NB4 (cell line): ENCODE measurements around the gene NFIA.

Experiments used
- DNase-seq: peaks from one replicate; pipeline ENCODE4 v3.0.0; 2010; ENCODE audit warnings: low read depth
- H3K4me3 ChIP-seq: one replicate; pipeline ENCODE4 v1.5.1; 2011; ENCODE audit warnings: mild to moderate bottlenecking, low read depth, low read length, moderate library complexity
- CTCF ChIP-seq: IDR thresholded peaks from one replicate; pipeline ENCODE4 v1.5.1; 2012; ENCODE audit warnings: low read depth, low read length
- MAX ChIP-seq: IDR thresholded peaks from 2 replicates; pipeline ENCODE4 v1.6.1; 2011; ENCODE audit warnings: low read depth, low read length
- MYC ChIP-seq: IDR thresholded peaks from 2 replicates; pipeline ENCODE4 v1.6.1; 2011; ENCODE audit warnings: low read depth, low read length
- POLR2A ChIP-seq: IDR thresholded peaks from 2 replicates; pipeline ENCODE4 v1.6.1; 2011; ENCODE audit warnings: mild to moderate bottlenecking; ENCODE audit not compliant: insufficient read length; ENCODE audit errors: extremely low read depth

Gene NFIA

GRCh38 chr1:61406467-61406866 lies 324.1 kb downstream of the NFIA start:
- H3K4me3 ChIP-seq, result no peak overlapping the region
- no peak for DNase-seq
- TF ChIP-seq MYC (no peak), CTCF (no peak), MAX (no peak), POLR2A (no peak)

- no peak for TF ChIP-seq MYC
- TF ChIP-seq MAX, result no peak
- no peak for TF ChIP-seq CTCF
- no peak for TF ChIP-seq POLR2A
- DNase-seq, result no peak
- H3K4me3 ChIP-seq, result no peak overlapping the region
These were observed 330.2 kb downstream of the NFIA start for GRCh38 chr1:61412601-61413000.

- TF ChIP-seq POLR2A (no peak), CTCF (no peak), MAX (no peak), MYC (no peak)
- H3K4me3 ChIP-seq, result no peak overlapping the region
These were observed 336.8 kb downstream of the NFIA start for GRCh38 chr1:61419196-61419595.

GRCh38 chr1:61419657-61420056 lies 337.3 kb downstream of the NFIA start:
- no peak for DNase-seq
- no peak for TF ChIP-seq MYC
- TF ChIP-seq POLR2A, result no peak
- no peak for TF ChIP-seq CTCF
- no peak for TF ChIP-seq MAX
- no peak overlapping the region for H3K4me3 ChIP-seq

More at GRCh38 chr1:61419196-61419595, 336.8 kb downstream of the NFIA start:
- no peak for DNase-seq

GRCh38 chr1:61420243-61420642 lies 337.9 kb downstream of the NFIA start:
- H3K4me3 ChIP-seq, result no peak overlapping the region
- DNase-seq, result no peak
- TF ChIP-seq CTCF (no peak), MYC (no peak), MAX (no peak), POLR2A (no peak)

GRCh38 chr1:61420909-61421835 lies 338.8 kb downstream of the NFIA start:
- no peak for DNase-seq
- TF ChIP-seq POLR2A (no peak), CTCF (no peak), MYC (no peak), MAX (no peak)
- no peak overlapping the region for H3K4me3 ChIP-seq
